HEK293 (cell line): Measurements from ENCODE around the gene ELOVL3.

Source experiments
- CTCF ChIA-PET: fragments of 350-600 bp; formaldehyde crosslinking; extraction: SDS; loops from one replicate; lab custom pipeline; 2021; ENCODE audit warnings: antibody characterized with exemption; lab: Yijun Ruan, JAX
- POLR2A ChIA-PET: fragments of 300-600 bp; formaldehyde crosslinking; extraction: SDS; loops from one replicate; lab custom pipeline; 2020; ENCODE audit warnings: antibody characterized with exemption, inconsistent platforms; lab: Yijun Ruan, JAX
- H3K27ac ChIP-seq: fragments of 200-500 bp; sonication (Bioruptor generic); 2 replicates; pipeline ENCODE4 v1.5.1; 2014; ENCODE audit warnings: low read depth, low read length, control low read depth, inconsistent platforms; ENCODE audit errors: extremely low read depth
- H3K36me3 ChIP-seq, 2 experiments: fragments of 200-500 bp in 1 of 2; sonication (Bioruptor generic) in 1 of 2; 1 replicate in 1 of 2; 2 replicates in 1 of 2; pipeline ENCODE4 v1.5.1; 2014 to 2017; ENCODE audit warnings: inconsistent platforms in 2 of 2, low read length in 2 of 2; ENCODE audit not compliant: control insufficient read depth in 2 of 2, insufficient read depth in 1 of 2
- H3K4me1 ChIP-seq: fragments of 200-500 bp; sonication (Bioruptor generic); 2 replicates; pipeline ENCODE4 v1.5.1; 2014; ENCODE audit warnings: mild to moderate bottlenecking, low read length, inconsistent platforms; ENCODE audit not compliant: control insufficient read depth, insufficient read depth
- H3K4me3 ChIP-seq: 2 replicates; pipeline ENCODE4 v1.5.1; 2011; ENCODE audit warnings: low read depth, mild to moderate bottlenecking, control low read depth, low read length, moderate library complexity
- H3K9me3 ChIP-seq: fragments of 200-500 bp; sonication (Bioruptor generic); 2 replicates; pipeline ENCODE4 v1.5.1; 2014; ENCODE audit warnings: low read depth, low read length, inconsistent platforms; ENCODE audit not compliant: control insufficient read depth, insufficient read depth
- ATF2 ChIP-seq: fragments of 450-650 bp; formaldehyde crosslinking; IDR thresholded peaks from 2 replicates; pipeline ENCODE4 v1.5.1; 2016; ENCODE audit warnings: missing biosample characterization, missing genetic modification characterization, low read depth
- KLF8 ChIP-seq: fragments of 450-650 bp; formaldehyde crosslinking; IDR thresholded peaks from 2 replicates; pipeline ENCODE4 v1.5.1; 2016; ENCODE audit warnings: missing biosample characterization, missing genetic modification characterization
- MYNN ChIP-seq: fragments of 450-650 bp; formaldehyde crosslinking; IDR thresholded peaks from 2 replicates; pipeline ENCODE4 v1.5.1; 2016; ENCODE audit warnings: missing biosample characterization, missing genetic modification characterization, borderline replicate concordance
- ZBTB20 ChIP-seq: fragments of 450-650 bp; formaldehyde crosslinking; IDR thresholded peaks from 2 replicates; pipeline ENCODE4 v1.5.1; 2016; ENCODE audit warnings: missing biosample characterization, missing genetic modification characterization
- ZFP3 ChIP-seq: fragments of 450-650 bp; formaldehyde crosslinking; IDR thresholded peaks from 2 replicates; pipeline ENCODE4 v1.5.1; 2016; ENCODE audit warnings: low read depth, missing biosample characterization, missing genetic modification characterization
- ZIC2 ChIP-seq: fragments of 450-650 bp; formaldehyde crosslinking; IDR thresholded peaks from 2 replicates; pipeline ENCODE4 v1.5.1; 2016; ENCODE audit warnings: missing biosample characterization, missing genetic modification characterization
- ZNF112 ChIP-seq: fragments of 450-650 bp; formaldehyde crosslinking; IDR thresholded peaks from 2 replicates; pipeline ENCODE4 v1.5.0; 2017; ENCODE audit warnings: missing biosample characterization, missing genetic modification characterization
- ZNF121 ChIP-seq: fragments of 450-650 bp; formaldehyde crosslinking; IDR thresholded peaks from 2 replicates; pipeline ENCODE4 v1.5.1; 2016; ENCODE audit warnings: missing biosample characterization, missing genetic modification characterization
- ZNF138 ChIP-seq: fragments of 450-650 bp; formaldehyde crosslinking; IDR thresholded peaks from 2 replicates; pipeline ENCODE4 v1.5.1; 2016; ENCODE audit warnings: missing biosample characterization, missing genetic modification characterization, borderline replicate concordance
- ZNF175 ChIP-seq: fragments of 450-650 bp; formaldehyde crosslinking; IDR thresholded peaks from 2 replicates; pipeline ENCODE4 v1.5.1; 2016; ENCODE audit warnings: missing biosample characterization, missing genetic modification characterization
- ZNF18 ChIP-seq: fragments of 450-650 bp; formaldehyde crosslinking; IDR thresholded peaks from 2 replicates; pipeline ENCODE4 v1.5.1; 2016; ENCODE audit warnings: missing biosample characterization, missing genetic modification characterization
- ZNF223 ChIP-seq: fragments of 450-650 bp; formaldehyde crosslinking; IDR thresholded peaks from 2 replicates; pipeline ENCODE4 v1.5.1; 2016; ENCODE audit warnings: missing biosample characterization, missing genetic modification characterization
- ZNF366 ChIP-seq: fragments of 450-650 bp; formaldehyde crosslinking; conservative IDR thresholded peaks from 2 replicates; pipeline ENCODE4 v1.5.1; 2016; ENCODE audit warnings: missing biosample characterization, missing genetic modification characterization
- ZNF513 ChIP-seq: fragments of 450-650 bp; IDR thresholded peaks from 2 replicates; pipeline ENCODE4 v1.5.1; 2018; ENCODE audit warnings: missing biosample characterization, missing genetic modification characterization
- ZNF629 ChIP-seq: fragments of 450-650 bp; formaldehyde crosslinking; IDR thresholded peaks from 2 replicates; pipeline ENCODE4 v1.5.1; 2017; ENCODE audit warnings: missing biosample characterization, missing genetic modification characterization
- ZNF664 ChIP-seq: fragments of 450-650 bp; formaldehyde crosslinking; IDR thresholded peaks from 2 replicates; pipeline ENCODE4 v1.5.1; 2016; ENCODE audit warnings: missing biosample characterization, missing genetic modification characterization
- ZNF701 ChIP-seq: fragments of 450-650 bp; formaldehyde crosslinking; IDR thresholded peaks from 2 replicates; pipeline ENCODE4 v1.5.1; 2016; ENCODE audit warnings: missing biosample characterization, missing genetic modification characterization
- ZNF785 ChIP-seq: fragments of 450-650 bp; formaldehyde crosslinking; IDR thresholded peaks from 2 replicates; pipeline ENCODE4 v1.5.1; 2016; ENCODE audit warnings: missing biosample characterization, missing genetic modification characterization
- ZNF791 ChIP-seq: fragments of 450-650 bp; formaldehyde crosslinking; IDR thresholded peaks from 2 replicates; pipeline ENCODE4 v1.5.1; 2016; ENCODE audit warnings: missing biosample characterization, missing genetic modification characterization

The ELOVL3 gene

GRCh38 chr10:102191956-102192355 lies 34.1 kb upstream of the ELOVL3 start:
- Histone ChIP-seq H3K36me3 (no peaks in the 10 kb centered on the region), H3K4me3 (no peak overlapping the region), H3K4me1 (no peaks in the 10 kb centered on the region), H3K9me3 (no peaks in the 10 kb centered on the region), H3K27ac (no peak overlapping the region)
- POLR2A ChIA-PET = interaction anchor here (0.5 kb wide), 1 partner anchor 256 kb away, joined by 6 read pairs; no protein-coding TSS in a partner anchor
- CTCF ChIA-PET = interaction anchor here (0.6 to 1.0 kb wide), 3 partner anchors 35 to 394 kb away, joined by 3 to 8 read pairs (median 3); no protein-coding TSS in a partner anchor
- no peak for TF ChIP-seq ZNF138 (tag by site-specific recombination)
- no peak for TF ChIP-seq MYNN (tag by site-specific recombination)
- TF ChIP-seq ZBTB20 (tag by site-specific recombination) = no peak

- Histone ChIP-seq H3K36me3 (no peaks in the 10 kb centered on the region), H3K9me3 (no peaks in the 10 kb centered on the region), H3K4me1 (no peaks in the 10 kb centered on the region), H3K4me3 (no peak overlapping the region), H3K27ac (no peak overlapping the region)
- TF ChIP-seq ZNF18 (tag by site-specific recombination) (no peak), ZNF366 (tag by site-specific recombination) (no peak), ZFP3 (tag by site-specific recombination) (no peak), ZNF785 (no peak), ZNF175 (tag by site-specific recombination) (no peak), ZNF121 (tag by site-specific recombination) (no peak), ZNF701 (tag by site-specific recombination) (no peak), ATF2 (no peak), ZNF112 (tag by site-specific recombination) (no peak), ZIC2 (tag by site-specific recombination) (no peak), ZNF513 (tag by site-specific recombination) (no peak), ZNF223 (tag by site-specific recombination) (no peak), ZNF791 (tag by site-specific recombination) (no peak), ZNF664 (tag by site-specific recombination) (no peak), KLF8 (tag by site-specific recombination) (no peak), ZNF629 (tag by site-specific recombination) (no peak)
- CTCF ChIA-PET = interaction anchor here (0.7 kb wide), 1 partner anchor 188 kb away, joined by 3 read pairs; no protein-coding TSS in a partner anchor
- POLR2A ChIA-PET = no interaction called here
These were observed 30.7 kb upstream of the ELOVL3 start for GRCh38 chr10:102195296-102195870.

- TF ChIP-seq ZNF785 = no peak
- H3K4me1 ChIP-seq = no peaks in the 10 kb centered on the region
- CTCF ChIA-PET = no interaction called here
- H3K4me3 ChIP-seq = no peak overlapping the region
- POLR2A ChIA-PET = no interaction called here
- H3K36me3 ChIP-seq = no peaks in the 10 kb centered on the region
- H3K27ac ChIP-seq = no peak overlapping the region
- H3K9me3 ChIP-seq = no peaks in the 10 kb centered on the region
These were observed 29.2 kb upstream of the ELOVL3 start for GRCh38 chr10:102196893-102197292.
